H1 (cell line): ENCODE results near the gene CUEDC1. TPM values are rescaled to one million over a fixed set of nuclear protein-coding genes. Genes with fewer than 3 reads are reported as not detected.

Source experiments
- CTCF ChIA-PET: fragments of 300-600 bp; sonication (Branson Sonifier 250); formaldehyde crosslinking; loops from one replicate; lab custom pipeline; 2021; ENCODE audit not compliant: partially characterized antibody; lab: Charles Lee
- POLR2A ChIA-PET: fragments of 300-600 bp; sonication (Branson Sonifier 250); formaldehyde crosslinking; loops from one replicate; lab custom pipeline; 2021; ENCODE audit warnings: inconsistent platforms; ENCODE audit not compliant: partially characterized antibody; lab: Charles Lee
- DNase-seq, 2 experiments: peaks; one replicate each; pipeline versions ENCODE4 v3.0.0 to v3.0.0-alpha.2; 2010 to 2022; ENCODE audit warnings: low spot score in 2 of 2, low read depth in 1 of 2, mixed read lengths in 1 of 2
- FAIRE-seq: peaks from 2 replicates; lab custom pipeline; 2011; peaks lifted over from hg19 to GRCh38; lab: Jason Lieb, UNC
- H2AFZ ChIP-seq: 2 replicates; pipeline ENCODE4 v1.8.1; 2012; ENCODE audit warnings: low read length, inconsistent platforms
- H2AK5ac ChIP-seq: 2 replicates; pipeline ENCODE4 v1.6.1; 2013; ENCODE audit warnings: low read depth, low read length
- H2BK120ac ChIP-seq: replicated peaks from 2 replicates; pipeline ENCODE3; 2013; ENCODE audit warnings: low read depth, low read length, inconsistent platforms
- H2BK12ac ChIP-seq: 2 replicates; pipeline ENCODE4 v1.6.1; 2013; ENCODE audit warnings: low read depth, low read length
- H2BK15ac ChIP-seq: 2 replicates; pipeline ENCODE4 v1.6.1; 2013; ENCODE audit warnings: low read length
- H2BK20ac ChIP-seq: 2 replicates; pipeline ENCODE4 v1.6.1; 2013; ENCODE audit warnings: low read length
- H2BK5ac ChIP-seq: 2 replicates; pipeline ENCODE4 v1.6.1; 2013; ENCODE audit warnings: low read depth, low read length
- H3K14ac ChIP-seq: 2 replicates; pipeline ENCODE4 v1.6.1; 2013; ENCODE audit warnings: inconsistent platforms; ENCODE audit not compliant: insufficient read length
- H3K18ac ChIP-seq: 2 replicates; pipeline ENCODE4 v1.6.1; 2013; ENCODE audit warnings: low read length; ENCODE audit errors: extremely low read depth
- H3K23ac ChIP-seq: 2 replicates; pipeline ENCODE4 v1.6.1; 2013; ENCODE audit warnings: inconsistent platforms; ENCODE audit not compliant: insufficient read length
- H3K23me2 ChIP-seq: 2 replicates; pipeline ENCODE4 v1.6.1; 2013; ENCODE audit warnings: low read depth, low read length
- H3K27ac ChIP-seq: 2 replicates; pipeline ENCODE4 v1.6.1; 2011; ENCODE audit warnings: low read depth, low read length, inconsistent platforms
- H3K27me3 ChIP-seq, 4 experiments: replicated peaks in 1 of 4; 1 replicate in 1 of 4; 2 replicates in 3 of 4; pipeline versions ENCODE4 v1.6.1 to v1.8.1; 2011 to 2013; ENCODE audit warnings: low read length in 3 of 4, mild to moderate bottlenecking in 3 of 4, inconsistent platforms in 2 of 4, mixed read lengths in 2 of 4, moderate library complexity in 1 of 4; ENCODE audit not compliant: control insufficient read depth in 3 of 4, insufficient read depth in 3 of 4; ENCODE audit errors: extremely low read depth in 1 of 4
- H3K36me3 ChIP-seq, 4 experiments: 2 replicates each; pipeline versions ENCODE4 v1.6.1 to v1.8.1; 2011 to 2013; ENCODE audit warnings: mild to moderate bottlenecking in 4 of 4, low read length in 3 of 4, moderate library complexity in 2 of 4, control low read depth in 1 of 4, inconsistent platforms in 1 of 4; ENCODE audit not compliant: insufficient read depth in 4 of 4, control insufficient read depth in 2 of 4
- H3K4ac ChIP-seq: replicated peaks from 2 replicates; pipeline ENCODE3; 2013; ENCODE audit warnings: low read length, low read depth, mixed read lengths, inconsistent platforms; ENCODE audit not compliant: insufficient read length
- H3K4me1 ChIP-seq, 4 experiments: replicated peaks in 1 of 4; 1 replicate in 1 of 4; 2 replicates in 3 of 4; pipeline versions ENCODE4 v1.6.1 to v1.8.1; 2011 to 2013; ENCODE audit warnings: low read length in 3 of 4, inconsistent platforms in 2 of 4, mixed read lengths in 1 of 4; ENCODE audit not compliant: insufficient read depth in 4 of 4, control insufficient read depth in 3 of 4
- H3K4me2 ChIP-seq, 2 experiments: 2 replicates each; pipeline versions ENCODE4 v1.6.1 to v1.8.1; 2011 to 2013; ENCODE audit warnings: low read depth in 2 of 2, low read length in 2 of 2, control low read depth in 1 of 2, inconsistent platforms in 1 of 2, mild to moderate bottlenecking in 1 of 2; ENCODE audit not compliant: insufficient read depth in 1 of 2
- H3K4me3 ChIP-seq, 4 experiments: fragments of 200-600, 300-600 bp in 1 of 4; sonication (generic), shearing (Covaris generic), sonication (Bioruptor Twin) in 1 of 4; 2 replicates each; pipeline versions ENCODE4 v1.5.1 to v1.8.1; 2011 to 2016; ENCODE audit warnings: low read length in 4 of 4, low read depth in 3 of 4, control low read depth in 2 of 4, inconsistent platforms in 2 of 4, mild to moderate bottlenecking in 2 of 4, mixed read lengths in 1 of 4, moderate library complexity in 1 of 4; ENCODE audit not compliant: insufficient read depth in 2 of 4; ENCODE audit errors: extremely low read depth in 1 of 4
- H3K56ac ChIP-seq: replicated peaks from 2 replicates; pipeline ENCODE3; 2013; ENCODE audit warnings: low read depth, mild to moderate bottlenecking, mixed read lengths, low read length, inconsistent platforms; ENCODE audit not compliant: insufficient read length
- H3K79me1 ChIP-seq: 2 replicates; pipeline ENCODE4 v1.6.1; 2013; ENCODE audit warnings: low read depth, low read length, control low read depth
- H3K79me2 ChIP-seq, 2 experiments: 2 replicates each; pipeline versions ENCODE4 v1.6.1 to v1.8.1; 2012 to 2013; ENCODE audit warnings: low read length in 2 of 2, mild to moderate bottlenecking in 2 of 2, inconsistent platforms in 1 of 2; ENCODE audit not compliant: insufficient read depth in 2 of 2, control insufficient read depth in 1 of 2
- H3K9ac ChIP-seq, 4 experiments: replicated peaks in 1 of 4; 1 replicate in 1 of 4; 2 replicates in 3 of 4; pipeline versions ENCODE4 v1.6.1 to v1.8.1; 2011 to 2013; ENCODE audit warnings: low read depth in 3 of 4, low read length in 3 of 4, control low read depth in 2 of 4, mild to moderate bottlenecking in 2 of 4, moderate library complexity in 2 of 4, inconsistent platforms in 1 of 4; ENCODE audit errors: extremely low read depth in 1 of 4
- H3K9me3 ChIP-seq, 2 experiments: 2 replicates each; pipeline versions ENCODE4 v1.6.1 to v1.8.1; 2012 to 2013; ENCODE audit warnings: mild to moderate bottlenecking in 2 of 2, moderate library complexity in 2 of 2, control low read depth in 1 of 2, inconsistent platforms in 1 of 2, low read depth in 1 of 2, low read length in 1 of 2, mixed read lengths in 1 of 2; ENCODE audit not compliant: insufficient read depth in 2 of 2
- H4K20me1 ChIP-seq, 2 experiments: replicated peaks in 1 of 2; 2 replicates each; pipeline versions ENCODE3 to v1.8.1; 2011 to 2013; ENCODE audit warnings: inconsistent platforms in 2 of 2, low read length in 2 of 2, mild to moderate bottlenecking in 1 of 2; ENCODE audit not compliant: insufficient read depth in 2 of 2, control insufficient read depth in 1 of 2
- H4K5ac ChIP-seq: 2 replicates; pipeline ENCODE4 v1.6.1; 2013; ENCODE audit warnings: low read length, low read depth, mixed read lengths, inconsistent platforms; ENCODE audit not compliant: insufficient read length
- H4K8ac ChIP-seq: 2 replicates; pipeline ENCODE4 v1.8.0; 2013; ENCODE audit warnings: mild to moderate bottlenecking, moderate library complexity, low read length, inconsistent platforms; ENCODE audit not compliant: insufficient read depth; ENCODE audit errors: extremely low read depth
- H4K91ac ChIP-seq: replicated peaks from 2 replicates; pipeline ENCODE3; 2013; ENCODE audit warnings: low read length, mixed read lengths, inconsistent platforms; ENCODE audit not compliant: insufficient read length
- ASH2L ChIP-seq: fragments of 200-600, 300-600 bp; sonication (generic); IDR thresholded peaks from one replicate; pipeline ENCODE4 v1.7.1; 2017; ENCODE audit warnings: low read length
- CHD1 ChIP-seq: IDR thresholded peaks from 2 replicates; pipeline ENCODE4 v1.6.1; 2012; ENCODE audit warnings: low read depth, low read length, improper control_type of control experiment
- EP300 ChIP-seq, 2 experiments: IDR thresholded peaks; 1 replicate in 1 of 2; 2 replicates in 1 of 2; pipeline ENCODE4 v1.6.1; 2011 to 2012; ENCODE audit warnings: low read depth in 2 of 2, low read length in 2 of 2, mild to moderate bottlenecking in 2 of 2, borderline replicate concordance in 1 of 2, inconsistent platforms in 1 of 2, moderate library complexity in 1 of 2
- RAD21 ChIP-seq, 2 experiments: IDR thresholded peaks in 1 of 2; conservative IDR thresholded peaks in 1 of 2; 2 replicates each; pipeline ENCODE4 v1.6.1; 2011; ENCODE audit warnings: low read depth in 2 of 2, low read length in 2 of 2, improper control_type of control experiment in 1 of 2, inconsistent platforms in 1 of 2, mild to moderate bottlenecking in 1 of 2, moderate library complexity in 1 of 2
- RFX5 ChIP-seq: IDR thresholded peaks from 2 replicates; pipeline ENCODE4 v1.6.1; 2011; ENCODE audit warnings: low read depth, low read length, improper control_type of control experiment, borderline replicate concordance
- RNF2 ChIP-seq: fragments of 200-900, 300-1000 bp; sonication (generic); IDR thresholded peaks from 2 replicates; pipeline ENCODE4 v1.7.1; 2016; ENCODE audit warnings: borderline replicate concordance, low read depth, mild to moderate bottlenecking, antibody characterized with exemption, low read length; ENCODE audit not compliant: poor library complexity, severe bottlenecking; ENCODE audit errors: missing control alignments
- TAF7 ChIP-seq: optimal IDR thresholded peaks from 2 replicates; pipeline ENCODE3; 2011; ENCODE audit warnings: low read depth, mild to moderate bottlenecking, inconsistent platforms, low read length, moderate library complexity, borderline replicate concordance
- TEAD4 ChIP-seq: IDR thresholded peaks from 2 replicates; pipeline ENCODE4 v1.6.1; 2012; ENCODE audit warnings: low read depth, low read length, inconsistent platforms, mixed read lengths
- WGBS, 2 experiments: shearing (Covaris generic) in 1 of 2; methylation state at CpG; one replicate each; pipeline versions ENCODE4 v1.1.6 to v1.1.7; 2013 to 2015; ENCODE audit warnings: low lambda C conversion rate in 2 of 2, mixed read lengths in 2 of 2, inconsistent platforms in 1 of 2, low coverage in 1 of 2, missing lambda C conversion rate in 1 of 2; ENCODE audit not compliant: insufficient replicate concordance in 2 of 2, insufficient coverage in 1 of 2, insufficient read length in 1 of 2; ENCODE audit errors: extremely low coverage in 1 of 2, missing lambda C conversion rate in 1 of 2; 5-methylcytosine and 5-hydroxymethylcytosine counted together
- polyA plus RNA-seq, 7 experiments: library from polyadenylated mRNA; depleted of rRNA in 3 of 7; stranded (reverse) in 5 of 7; unstranded in 2 of 7; fragments of >200 nt in 5 of 7; fragments of 200-250 nt in 2 of 7; gene quantifications; 1 replicate in 5 of 7; 2 replicates in 1 of 7; 4 replicates in 1 of 7; pipeline versions ENCODE4 v1.2.1 to v1.2.3, GENCODE V29; 2011 to 2013; ENCODE audit warnings: missing spikeins in 2 of 7, mixed read lengths in 2 of 7
- total RNA-seq: library from RNA; stranded (reverse); fragmentation: NEBNext Ultra II Directional; extraction: Animal tissue kit (Norgen Biotek cat#: 25700); gene quantifications from 2 replicates; pipeline ENCODE4 v1.2.1, GENCODE V29; 2021

CUEDC1 gene
- total and polyA plus RNA-seq, 2 of the 8 experiments (the other 6 are each of a cell fraction or from before 2014, with no cell fraction given) = 4.0 to 10.7 TPM

DNA sequence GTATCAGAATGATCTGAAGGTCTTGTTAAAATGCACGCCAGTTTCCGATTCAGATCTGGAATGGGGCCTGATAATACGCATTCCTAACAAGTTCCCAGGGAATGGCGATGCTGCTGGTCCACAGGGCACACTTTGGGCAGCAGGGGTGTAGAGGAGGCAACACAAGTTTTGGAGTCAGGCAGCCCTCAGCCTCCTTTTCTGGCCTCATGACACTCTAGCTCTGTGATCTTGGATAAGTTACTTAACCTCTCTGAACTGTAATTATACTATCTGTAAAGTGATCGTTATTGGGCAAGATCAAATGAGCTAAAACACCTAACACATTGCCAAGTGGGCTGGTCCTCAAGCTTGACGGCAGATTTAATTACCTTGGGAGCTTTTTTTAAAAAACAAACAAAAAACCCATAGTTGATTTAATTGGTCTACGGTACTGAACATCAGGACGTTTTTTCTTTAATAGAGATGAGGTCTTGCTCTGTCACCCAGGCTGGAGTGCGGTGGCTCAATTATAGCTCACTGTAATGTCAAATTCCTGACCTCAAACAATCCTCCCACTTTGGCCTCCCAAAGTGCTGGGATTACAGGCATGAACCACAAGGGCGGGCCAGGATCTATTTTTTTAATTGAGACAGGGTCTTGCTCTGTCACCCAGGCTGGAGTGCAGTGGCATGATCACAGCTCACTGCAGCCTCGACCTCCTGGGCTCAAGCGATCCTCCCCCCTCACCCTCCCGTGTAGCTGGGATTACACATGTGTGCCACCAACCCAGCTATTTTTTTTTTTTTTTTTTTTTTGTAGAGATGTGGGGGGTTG, 95.4 kb downstream of the CUEDC1 start:
- Histone ChIP-seq H3K23ac (no peak overlapping the region), H3K27ac (no peak overlapping the region), H3K18ac (no peak overlapping the region), H3K79me1 (no peaks in the 10 kb centered on the region), H2BK120ac (no peak overlapping the region), H2BK20ac (no peak overlapping the region), H4K5ac (no peak overlapping the region), H3K79me2 (no peaks in the 10 kb centered on the region), H2BK5ac (no peak overlapping the region), H2BK12ac (no peak overlapping the region), H3K27me3 (peaks cover 0 to 30% (median 26%) of the 10 kb centered on the region in 4 experiments; a peak in 5 of 7 replicates), H3K9me3 (no peaks in the 10 kb centered on the region), H3K4me3 (no peak overlapping the region), H2AFZ (no peak overlapping the region), H3K9ac (no peak overlapping the region), H2BK15ac (no peak overlapping the region), H3K4me2 (no peak overlapping the region; a peak in 1 of 4 replicates), H3K56ac (no peak overlapping the region), H3K36me3 (no peaks in the 10 kb centered on the region; a peak in 1 of 8 replicates), H3K4ac (no peak overlapping the region), H3K4me1 (peaks cover 0 to 16% (median 14%) of the 10 kb centered on the region in 4 experiments; a peak in 5 of 7 replicates), H2AK5ac (no peak overlapping the region), H3K23me2 (peaks cover 12% of the 10 kb centered on the region; the same call in 1 of the 2 replicates), H4K20me1 (no peaks in the 10 kb centered on the region), H4K91ac (no peak overlapping the region), H3K14ac (no peak overlapping the region), H4K8ac (no peak overlapping the region)
- CTCF ChIA-PET = interaction anchor here (0.5 to 19.8 kb wide), 35 partner anchors 9 to 749 kb away, joined by 3 to 384 read pairs (median 5); partner anchors contain the start of genes CUEDC1, MRPS23 and VEZF1
- no peak for FAIRE-seq
- WGBS, 2 experiments = 77% methylated on average over 13 of the region's 13 CpGs; no CpG with 5 or more reads in 1 of the 2 experiments
- no peak for DNase-seq
- POLR2A ChIA-PET = interaction anchor here (0.7 to 32.5 kb wide), 12 partner anchors 10 to 255 kb away, joined by 3 to 672 read pairs (median 4); partner anchors contain the start of genes MRPS23, SRSF1 and VEZF1
- TF ChIP-seq ASH2L (no peak), CHD1 (no peak), EP300 (IDR thresholded peaks at IDR 0.05; ENCODE audit: borderline replicate concordance in 1 of 2, low read depth in 2 of 2, low read length in 2 of 2) (no peak), RFX5 (no peak), TAF7 (no peak), TEAD4 (no peak), RNF2 (no peak), RAD21 (IDR thresholded peaks at IDR 0.05 in 1 of 2, conservative IDR thresholded peaks at IDR 0.05 in 1 of 2; ENCODE audit: low read depth in 2 of 2, low read length in 2 of 2) (no peak)
